Renal cortical epithelial cell (primary cell): ENCODE measurements around the gene KCNK10. TPM values are rescaled to one million over a fixed set of nuclear protein-coding genes. Genes with fewer than 3 reads are reported as not detected.

Experiments used
- DNase-seq: peaks from one replicate; pipeline ENCODE4 v3.0.0-alpha.2; 2011; ENCODE audit warnings: low read depth
- total RNA-seq: library from RNA; depleted of rRNA; stranded (reverse); fragments of >200 nt; gene quantifications from 2 replicates; pipeline ENCODE4 v1.2.3, GENCODE V29; 2014

Gene KCNK10
- total RNA-seq, 1 donor from 2014 or later = 0.10 TPM

DNA sequence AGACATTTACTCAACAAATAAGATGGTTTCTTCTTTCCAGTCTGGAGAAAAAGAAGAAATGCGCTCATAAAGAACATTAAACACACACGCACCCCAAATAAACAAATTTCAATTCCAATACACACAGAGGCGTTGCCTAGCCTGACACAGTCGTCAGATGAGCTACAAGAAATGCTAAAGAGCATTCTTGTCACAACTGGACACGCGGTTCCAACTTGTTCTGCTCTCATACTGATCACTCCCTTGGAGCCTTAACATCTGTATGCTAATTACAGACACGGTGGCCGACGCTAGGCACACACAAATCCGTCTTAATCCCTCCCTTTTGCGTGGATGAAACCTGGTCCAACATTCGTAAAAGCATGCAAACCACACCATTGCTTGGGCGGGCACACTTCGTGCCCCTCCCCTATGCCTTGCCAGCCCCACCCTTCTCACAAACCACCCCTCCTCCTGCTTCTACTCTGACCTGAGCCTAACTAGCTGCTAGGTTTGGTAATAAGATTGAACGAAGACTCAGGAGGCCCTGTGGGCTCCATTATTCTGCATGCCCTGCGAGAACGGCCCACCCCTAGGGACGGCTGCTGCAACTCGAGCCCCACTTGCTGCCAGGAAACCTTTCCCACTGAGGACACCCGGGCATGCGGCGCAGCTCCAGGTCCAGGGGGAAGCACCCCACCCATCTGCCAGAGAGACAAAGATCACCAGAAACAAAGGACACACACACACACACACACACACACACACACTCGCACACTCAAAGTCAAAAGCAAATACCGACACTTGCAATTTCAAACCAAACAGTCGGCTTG is 1.2 kb downstream of the KCNK10 start:
- no peak for DNase-seq

DNA sequence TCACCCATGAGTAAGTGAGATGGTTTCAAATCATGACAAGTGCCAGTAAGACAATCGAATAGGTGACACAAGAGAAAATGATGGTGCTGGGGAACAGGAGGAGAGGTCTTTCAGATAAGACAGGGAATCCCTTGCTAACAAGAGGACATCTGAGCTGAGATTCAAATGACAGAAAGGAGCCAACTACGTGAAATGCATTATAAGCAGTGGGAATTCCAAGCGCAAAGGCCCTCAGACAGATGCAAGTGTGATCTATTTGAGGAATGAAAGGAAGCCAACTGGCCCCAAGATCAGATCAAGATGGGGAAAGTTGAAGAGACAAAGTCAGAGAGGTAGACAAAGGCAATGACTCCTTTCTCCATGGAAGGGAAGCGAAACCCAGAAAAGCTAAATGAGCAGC is 4.7 kb downstream of the KCNK10 start:
- DNase-seq = no peak

DNA sequence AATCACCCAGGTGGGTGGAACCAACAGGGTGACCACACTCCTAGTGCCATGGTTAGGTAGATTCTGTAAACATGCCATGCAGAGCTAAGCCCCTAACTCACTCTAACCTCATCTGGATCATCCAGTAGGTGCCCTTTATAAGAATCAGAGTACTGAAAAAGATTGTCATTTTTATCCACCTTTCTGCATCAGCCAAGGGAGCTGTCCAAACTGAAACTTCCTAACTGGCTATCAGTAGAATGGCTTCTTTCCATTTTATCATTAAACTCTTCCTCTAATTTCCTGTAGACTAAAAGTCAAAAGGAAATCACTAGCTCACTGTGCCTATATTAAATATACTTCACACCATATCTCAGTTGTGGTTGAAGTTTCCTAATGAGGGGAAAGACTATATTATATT is 6.5 kb downstream of the KCNK10 start:
- DNase-seq = no peak

DNA sequence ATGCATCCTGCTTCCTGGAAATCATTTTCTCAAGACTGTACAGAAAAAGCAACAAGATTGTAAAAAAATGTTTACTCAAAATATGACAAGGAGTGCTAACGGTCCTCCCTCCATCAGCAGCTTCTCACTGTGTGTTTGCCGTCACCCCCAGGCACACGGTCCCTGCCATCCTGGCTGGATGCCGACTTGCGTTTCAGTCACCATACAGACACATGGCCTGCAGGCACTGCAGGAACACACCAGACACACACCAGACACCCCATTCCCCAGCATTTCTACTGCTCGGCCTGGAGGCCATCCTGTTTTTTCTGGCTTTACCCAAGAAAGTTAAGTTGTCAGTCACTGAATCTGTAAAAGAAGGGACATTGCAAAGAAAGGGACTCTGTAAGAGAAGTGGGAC is 10.8 kb downstream of the KCNK10 start:
- DNase-seq = no peak

DNA sequence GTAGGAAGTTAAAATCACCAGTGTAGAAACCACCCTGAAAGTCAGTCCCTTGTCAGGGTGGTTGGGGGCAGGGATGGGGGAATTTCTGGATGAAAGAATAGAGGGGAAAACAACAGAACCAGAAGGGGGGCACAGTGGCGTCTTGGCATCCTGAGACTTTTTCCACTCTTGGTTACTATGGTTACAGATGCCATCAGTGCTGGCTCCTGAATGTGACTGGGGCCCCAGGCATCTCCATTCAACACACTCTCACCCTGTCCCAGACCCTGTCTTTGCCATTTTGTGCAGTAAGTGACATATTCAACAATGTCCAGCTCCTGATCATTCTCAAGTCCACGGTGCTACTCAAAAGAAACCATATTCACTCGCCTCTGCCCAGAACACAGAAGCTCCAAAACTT is 11.3 kb downstream of the KCNK10 start:
- no peak for DNase-seq

DNA sequence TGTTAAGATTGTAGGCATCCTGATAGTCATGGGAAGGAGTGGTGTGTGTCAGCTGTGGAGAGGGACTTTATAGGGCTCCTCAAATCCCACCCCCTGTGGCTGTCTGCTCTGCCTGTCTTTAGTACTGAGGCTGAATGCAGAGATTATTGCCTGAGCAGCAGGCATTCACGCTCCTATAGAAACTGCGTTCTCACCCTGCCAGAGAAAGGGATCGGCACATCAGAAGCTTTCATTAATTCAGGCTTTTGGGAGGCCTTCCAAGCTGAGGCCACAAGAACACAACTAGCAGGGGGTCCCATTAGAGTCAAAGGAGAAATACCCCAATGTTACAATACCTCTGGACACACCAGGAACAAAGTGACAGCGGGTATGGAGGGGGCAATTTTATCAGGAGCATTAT is 12.6 kb downstream of the KCNK10 start:
- DNase-seq = no peak

- no peak for DNase-seq
These were observed 13.0 kb downstream of the KCNK10 start for GRCh38 chr14:88310021-88310420.

DNA sequence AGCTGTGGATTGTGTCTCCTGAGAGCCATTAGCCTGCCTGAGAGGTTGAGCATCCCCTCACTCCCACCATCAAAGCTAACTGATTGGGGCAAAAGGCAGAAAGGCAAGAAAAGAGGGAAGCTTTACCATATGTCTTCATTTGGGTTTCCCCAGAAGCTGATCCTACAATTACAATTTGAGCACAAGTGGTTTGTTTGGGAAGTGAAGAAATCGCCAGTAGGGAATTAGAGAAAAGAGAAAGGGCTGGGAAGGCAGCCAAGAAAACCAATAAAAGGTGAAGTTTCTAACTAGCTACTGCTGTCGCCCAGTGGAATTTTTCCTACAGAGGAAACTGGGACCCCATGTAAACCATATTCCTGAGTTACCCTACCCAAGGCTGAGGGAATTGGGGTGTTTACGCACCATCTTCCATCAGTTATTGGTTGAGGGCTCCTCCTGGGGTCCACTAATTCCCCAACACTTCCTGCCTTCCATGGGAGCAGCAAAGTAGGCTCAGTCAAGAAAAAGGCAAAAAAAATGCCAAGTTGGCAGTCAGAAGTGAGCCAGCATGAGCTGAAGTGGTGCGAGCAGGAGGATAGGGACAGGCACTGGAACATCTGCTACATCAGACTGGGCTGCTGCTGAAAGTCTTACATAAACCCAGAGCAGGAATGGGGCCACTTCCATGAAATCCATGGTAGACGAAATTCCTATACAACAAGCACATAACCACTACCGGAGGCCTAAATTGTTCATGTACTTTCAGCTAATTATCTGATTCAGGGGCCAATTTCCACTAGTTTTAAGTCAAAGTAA is 17.3 kb downstream of the KCNK10 start:
- DNase-seq = no peak

DNA sequence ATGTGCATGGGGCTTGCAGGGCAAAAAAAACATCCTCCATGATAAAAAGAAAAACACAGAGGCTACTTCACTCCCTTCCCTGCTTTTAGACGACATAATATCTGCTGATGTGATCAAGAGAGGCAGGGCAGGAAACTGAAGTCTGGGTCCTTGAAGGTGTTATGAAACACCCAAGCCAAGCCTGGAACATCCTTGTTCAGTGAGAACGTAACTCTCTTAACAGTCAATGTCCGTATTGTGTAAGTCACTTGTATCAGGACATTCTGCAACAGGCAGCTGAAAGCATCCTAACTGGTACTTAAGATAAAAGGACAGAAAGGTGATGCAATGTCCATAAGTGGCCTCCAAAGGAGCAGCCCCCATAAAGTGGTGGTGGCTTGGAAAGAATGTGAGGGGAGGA is 20.0 kb downstream of the KCNK10 start:
- DNase-seq = no peak

GRCh38 chr14:88301381-88301780 is 21.7 kb downstream of the KCNK10 start:
- DNase-seq = no peak

- no peak for DNase-seq
These were observed 22.3 kb downstream of the KCNK10 start for GRCh38 chr14:88300817-88301216.

- DNase-seq = no peak
These were observed 23.1 kb downstream of the KCNK10 start for GRCh38 chr14:88299865-88300530.

DNA sequence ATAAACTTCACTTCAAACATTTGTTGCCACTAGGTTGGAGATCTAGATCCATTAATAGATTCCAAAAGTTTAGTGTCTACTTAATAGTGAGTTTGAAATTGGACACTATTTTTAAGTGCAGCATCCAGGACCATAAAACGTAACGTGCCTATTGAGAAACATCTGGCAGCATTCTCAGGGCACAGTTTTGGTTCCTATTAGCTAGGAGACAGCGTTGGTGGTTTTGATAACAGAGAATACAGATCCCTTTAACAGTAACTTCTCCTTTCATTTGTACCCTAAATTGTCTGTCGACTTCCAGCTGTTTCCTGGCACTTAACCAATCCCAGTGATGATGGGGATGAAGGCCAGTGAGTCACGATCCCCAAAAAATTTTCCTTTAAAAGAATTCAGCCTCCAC is 25.8 kb downstream of the KCNK10 start:
- no peak for DNase-seq

DNA sequence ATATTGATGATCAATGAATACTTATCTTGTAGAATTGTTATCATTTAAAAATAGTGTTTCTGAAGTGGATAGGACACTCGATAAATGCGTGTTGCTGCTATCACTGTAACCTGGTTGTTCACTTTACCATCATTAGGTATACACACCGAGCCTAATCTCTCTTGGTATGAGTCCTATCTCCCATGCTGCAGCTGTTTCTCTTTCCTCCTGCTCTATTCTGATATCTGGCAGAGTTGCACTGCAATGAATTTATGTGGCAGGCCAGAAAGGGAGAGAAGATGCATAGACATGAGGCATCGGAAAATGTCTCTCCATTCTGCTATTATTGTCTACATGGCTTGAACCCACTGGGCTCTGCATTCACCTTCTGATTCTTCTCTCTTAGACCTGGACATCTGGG is 26.7 kb downstream of the KCNK10 start:
- DNase-seq = no peak

DNA sequence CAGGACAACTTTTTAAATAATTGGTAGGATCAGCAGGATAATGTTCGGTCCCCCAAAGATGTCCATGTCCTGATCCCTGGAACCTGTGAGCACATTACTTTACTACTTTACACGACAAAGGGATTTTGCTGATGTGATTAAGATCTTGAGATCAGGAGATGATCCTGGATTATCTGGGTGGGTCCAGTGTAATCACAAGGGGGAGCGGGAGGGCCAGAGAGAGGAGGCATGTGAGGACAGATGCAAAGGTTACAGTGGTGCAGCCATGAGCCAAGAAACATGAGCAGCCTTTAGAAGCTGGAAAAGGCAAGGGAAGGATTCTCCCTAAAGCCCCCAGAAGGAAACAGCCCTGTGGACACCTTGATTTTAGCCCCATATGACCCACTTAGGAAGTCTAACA is 33.1 kb downstream of the KCNK10 start:
- DNase-seq = no peak

- no peak for DNase-seq
These were observed 33.8 kb downstream of the KCNK10 start for GRCh38 chr14:88289234-88289633.

GRCh38 chr14:88286309-88286708 is 36.8 kb downstream of the KCNK10 start:
- DNase-seq = no peak

DNA sequence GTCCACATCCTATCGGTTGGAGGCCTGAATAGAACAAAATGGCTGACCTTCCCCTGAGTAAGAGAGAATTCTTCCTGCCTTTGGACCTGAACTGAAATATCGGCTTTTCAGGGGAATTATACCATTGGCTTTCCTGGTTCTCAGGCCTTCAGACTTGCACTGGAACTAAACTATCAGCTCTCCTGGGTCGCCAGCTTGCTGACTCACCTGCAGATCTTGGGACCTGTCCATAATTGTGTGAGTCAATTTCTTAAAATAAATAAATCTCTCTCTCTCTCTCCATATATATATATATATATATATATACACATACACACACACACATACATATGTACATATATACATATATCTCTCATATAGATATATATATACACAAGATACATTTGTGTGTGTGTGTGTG is 41.6 kb downstream of the KCNK10 start:
- DNase-seq = no peak

- no peak for DNase-seq
These were observed 46.0 kb downstream of the KCNK10 start for GRCh38 chr14:88276923-88277596.

- no peak for DNase-seq
These were observed 50.4 kb downstream of the KCNK10 start for GRCh38 chr14:88272390-88273269.

DNA sequence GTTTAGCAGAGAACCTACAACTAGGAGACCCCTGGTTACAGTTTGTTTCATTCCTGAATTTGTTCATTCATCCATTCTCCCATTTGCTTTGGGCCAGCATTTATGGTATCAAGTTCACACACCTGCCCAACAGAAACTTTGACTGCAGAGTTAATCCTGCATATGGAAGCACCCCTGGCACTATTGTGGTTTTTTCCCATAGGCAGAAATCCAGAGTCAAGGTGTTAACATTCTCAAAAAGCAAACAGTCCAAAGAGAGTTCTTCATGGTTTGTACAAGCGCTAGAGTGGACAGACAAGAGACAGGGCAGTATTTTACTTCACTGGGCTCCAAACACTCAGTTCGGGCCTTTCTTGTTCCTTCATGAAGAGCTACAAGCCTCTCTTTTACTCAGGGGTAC is 51.9 kb downstream of the KCNK10 start:
- no peak for DNase-seq
